Adipose tissue (tissue), 3 donors: ENCODE results near the gene CTRB1. TPM values are rescaled to one million over a fixed set of nuclear protein-coding genes. Genes with fewer than 3 reads are reported as not detected.

ENCODE experiments used
- H3K27ac ChIP-seq: one replicate; pipeline ENCODE4 v1.5.1; 2013; ENCODE audit warnings: low read depth, low read length
- WGBS, 3 donors: extraction: QIAGEN DNeasy Blood & Tissue Kit; methylation state at CpG; one replicate each; pipeline ENCODE4 v1.1.7; 2013; 5-methylcytosine and 5-hydroxymethylcytosine counted together
- polyA plus RNA-seq, 3 donors: library from polyadenylated mRNA; stranded (reverse); fragments of 200-250 nt; gene quantifications; one replicate each; pipeline ENCODE4 v1.2.3, GENCODE V29; 2013
- donor health status: healthy with polysubstance abuse.
- donor health status: Bipolar disorder and iron deficiency.
- donor health status: healthy.

Gene CTRB1
- over 10,000 TPM in 1 of 3 donors, 1 to 10 TPM in 2; 1.8 to 25,796 (median 9.4) TPM for polyA plus RNA-seq

- H3K27ac ChIP-seq = no peak within 1 kb of the TSS
- WGBS, 3 donors = 47 to 88% (median 86%) methylated on average over 17 to 19 of the region's 19 CpGs
Observed at GRCh38 chr16:75218256-75219076, at the start of gene CTRB1. CTRB1 (plus strand) TSS chr16:75218988; CDS start chr16:75219008, 20 bp downstream.

DNA sequence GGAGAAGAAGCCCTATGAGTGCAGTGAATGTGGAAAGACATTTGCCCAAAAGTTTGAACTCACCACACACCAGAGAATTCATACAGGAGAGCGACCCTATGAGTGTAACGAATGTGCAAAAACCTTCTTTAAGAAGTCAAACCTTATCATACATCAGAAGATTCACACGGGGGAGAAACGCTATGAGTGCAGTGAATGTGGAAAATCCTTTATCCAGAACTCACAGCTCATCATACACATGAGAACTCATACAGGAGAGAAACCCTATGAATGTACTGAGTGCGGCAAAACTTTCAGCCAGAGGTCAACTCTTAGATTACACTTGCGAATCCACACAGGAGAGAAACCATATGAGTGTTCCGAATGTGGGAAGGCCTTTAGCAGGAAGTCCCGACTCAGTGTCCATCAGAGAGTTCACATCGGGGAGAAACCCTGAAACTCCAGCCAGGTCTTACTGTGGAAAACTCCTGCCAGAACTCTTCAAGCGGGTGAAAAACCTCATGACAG is 48.8 kb upstream of the CTRB1 start:
- WGBS, 3 donors = 94 to 98% (median 97%) methylated on average over 10 of the region's 10 CpGs
- H3K27ac ChIP-seq = no peak overlapping the region

DNA sequence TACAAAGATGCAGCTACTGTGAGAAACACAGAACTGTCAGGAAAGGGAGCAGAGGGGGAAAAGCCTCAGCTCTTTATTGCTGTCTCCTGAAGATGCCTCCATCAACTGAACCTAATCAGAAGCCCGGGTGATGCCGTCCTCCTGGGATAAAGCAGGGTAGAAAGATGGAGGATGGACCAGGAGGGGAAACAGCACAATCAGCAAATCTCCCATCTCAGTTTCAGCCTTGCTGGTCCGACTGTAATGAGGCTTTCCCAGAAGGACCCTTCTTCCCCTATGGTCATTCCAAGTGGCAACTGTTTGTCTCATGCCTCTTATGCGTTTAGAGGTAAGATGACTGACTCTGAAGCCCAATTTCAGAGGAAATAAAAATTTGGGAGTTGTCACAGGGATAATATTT is 46.2 kb upstream of the CTRB1 start:
- no peak overlapping the region for H3K27ac ChIP-seq
- WGBS, 3 donors = 95 to 99% (median 96%) methylated on average over 4 of the region's 4 CpGs

DNA sequence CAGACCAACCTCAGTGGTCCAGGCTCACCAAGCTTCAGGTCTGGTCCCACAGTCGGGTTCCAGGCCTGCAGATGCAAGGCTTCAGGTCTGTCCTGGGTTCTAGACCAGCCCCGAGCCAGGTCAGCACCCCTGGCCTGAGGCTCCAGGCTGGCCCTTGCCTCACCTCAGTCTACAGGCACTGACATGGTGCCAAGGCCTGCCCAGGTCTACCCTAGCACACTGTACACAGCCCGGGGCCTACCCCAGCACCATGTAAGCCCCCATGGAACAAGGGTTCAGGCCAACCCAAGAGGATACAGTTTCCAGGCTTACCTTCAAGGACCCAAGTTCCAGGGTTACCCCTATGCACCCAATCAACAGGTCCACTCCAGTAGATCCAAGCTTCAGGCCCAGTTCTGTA is 43.7 kb upstream of the CTRB1 start:
- H3K27ac ChIP-seq = no peak overlapping the region
- WGBS, 3 donors = 93 to 100% (median 94%) methylated on average over 3 of the region's 3 CpGs

DNA sequence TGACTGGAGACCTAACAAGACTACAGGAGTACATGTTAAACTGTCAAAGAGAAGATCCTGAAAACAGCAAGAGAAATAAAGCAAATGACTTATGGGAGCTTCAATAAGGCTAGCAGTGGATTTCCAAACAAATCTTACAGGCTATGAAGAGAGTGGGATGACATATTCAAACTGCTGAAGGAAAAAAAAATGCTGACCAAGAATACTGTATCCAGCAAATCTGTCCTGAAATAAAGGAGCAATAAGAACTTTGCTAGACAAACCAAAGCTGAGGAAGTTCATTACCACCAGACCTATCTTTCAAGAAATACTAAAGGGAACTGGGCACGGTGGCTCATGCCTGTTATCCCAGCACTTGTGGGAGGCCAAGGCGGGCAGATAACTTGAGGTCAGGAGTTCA is 41.9 kb upstream of the CTRB1 start:
- 91 to 100% (median 92%) methylated on average over 2 of the region's 2 CpGs for WGBS, 3 donors
- no peak overlapping the region for H3K27ac ChIP-seq

GRCh38 chr16:75179208-75179607 is 39.6 kb upstream of the CTRB1 start:
- no peak overlapping the region for H3K27ac ChIP-seq
- 94 to 97% (median 94%) methylated on average over 6 of the region's 6 CpGs for WGBS, 3 donors

DNA sequence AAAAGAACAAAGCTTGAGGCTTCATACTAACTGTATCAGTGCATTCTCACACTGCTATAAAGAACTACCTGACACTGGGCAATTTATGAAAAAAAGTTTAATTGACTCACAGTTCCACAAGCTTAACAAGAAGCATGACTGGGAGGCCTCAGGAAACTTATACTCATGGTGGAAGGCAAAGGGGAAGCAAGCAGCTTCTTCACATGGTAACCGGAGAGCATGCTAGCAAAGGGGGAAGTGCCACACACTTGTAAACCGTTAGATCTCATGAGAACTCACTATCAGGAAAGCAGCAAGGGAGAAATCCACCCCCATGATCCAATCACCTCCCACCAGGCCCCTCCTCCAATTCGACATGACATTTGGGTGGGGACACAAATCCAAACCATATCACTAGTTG is 37.2 kb upstream of the CTRB1 start:
- H3K27ac ChIP-seq = no peak overlapping the region
- WGBS, 3 donors = 21 to 48% (median 27%) methylated on average over 3 of the region's 3 CpGs

DNA sequence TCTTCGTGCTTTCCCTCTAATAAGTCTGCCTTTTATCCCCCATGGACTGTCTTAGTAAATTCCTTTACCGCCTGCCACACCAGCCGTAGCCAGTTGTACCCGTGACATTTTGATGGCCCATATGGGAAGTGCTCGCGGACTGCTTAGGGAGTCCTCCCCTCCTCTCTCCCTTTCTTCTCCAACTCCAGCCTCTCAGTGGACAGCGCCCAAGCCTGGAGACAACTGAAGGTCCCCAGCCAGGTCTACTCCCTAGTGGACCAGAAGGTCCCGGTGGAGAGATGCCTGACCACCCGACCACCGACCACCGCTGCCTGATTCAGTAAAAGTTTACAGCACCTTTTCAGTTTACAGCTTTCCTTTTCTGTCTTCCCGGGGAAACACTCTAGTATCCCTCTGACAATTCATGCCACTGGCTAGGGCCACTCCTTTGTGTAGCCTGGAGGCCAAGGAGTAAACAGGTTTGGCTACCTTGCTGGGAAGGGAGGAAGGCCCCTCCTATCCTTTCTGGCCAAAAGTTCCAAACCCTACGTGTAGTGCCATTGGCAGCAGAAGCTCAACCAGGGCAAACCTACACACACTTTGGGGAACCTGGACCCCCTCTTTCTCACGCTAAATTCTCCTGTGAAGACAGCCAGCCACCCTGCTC is 29.8 kb upstream of the CTRB1 start:
- 80 to 89% (median 88%) methylated on average over 14 of the region's 14 CpGs for WGBS, 3 donors
- H3K27ac ChIP-seq = no peak overlapping the region

GRCh38 chr16:75189638-75190245 is 29.0 kb upstream of the CTRB1 start:
- no peak overlapping the region for H3K27ac ChIP-seq
- 79 to 89% (median 79%) methylated on average over 8 of the region's 8 CpGs for WGBS, 3 donors

DNA sequence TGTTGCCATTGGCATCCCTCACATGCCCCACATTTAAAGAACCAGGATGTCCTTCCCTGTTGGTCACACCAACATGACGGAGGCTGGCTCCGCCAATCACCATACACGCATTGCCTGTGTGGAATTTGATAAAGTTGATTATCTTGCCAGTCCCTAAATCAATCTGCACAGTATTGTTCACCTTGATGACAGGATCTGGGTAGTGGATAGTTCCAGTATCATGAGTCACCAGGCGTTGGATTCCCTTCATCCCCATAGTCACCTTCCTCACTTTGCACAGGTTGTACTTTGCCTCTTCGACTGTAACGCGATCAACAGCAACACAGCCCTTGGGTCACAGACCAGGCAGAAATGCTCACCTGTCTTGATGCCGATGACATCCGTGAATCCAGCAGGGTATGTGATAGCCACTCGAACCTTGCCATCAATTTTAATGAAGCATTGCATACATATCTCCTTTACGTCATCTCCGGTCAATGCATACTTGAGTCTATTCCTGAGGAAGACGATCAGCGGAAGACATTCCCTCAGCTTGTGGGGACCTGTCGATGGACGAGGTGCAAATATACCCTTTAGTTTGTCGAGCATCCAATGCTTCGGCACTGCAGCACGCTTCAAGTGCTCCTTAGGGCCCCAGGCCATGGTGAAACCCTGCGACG is 26.1 kb upstream of the CTRB1 start:
- 90 to 95% (median 92%) methylated on average over 21 of the region's 21 CpGs for WGBS, 3 donors
- H3K27ac ChIP-seq = no peak overlapping the region

GRCh38 chr16:75193265-75193650 is 25.5 kb upstream of the CTRB1 start:
- H3K27ac ChIP-seq = no peak overlapping the region
- WGBS, 3 donors = 91 to 97% (median 97%) methylated on average over 4 of the region's 4 CpGs

GRCh38 chr16:75193730-75194444 is 24.9 kb upstream of the CTRB1 start:
- no peak overlapping the region for H3K27ac ChIP-seq
- 84 to 87% (median 85%) methylated on average over 10 of the region's 10 CpGs for WGBS, 3 donors

- 81 to 84% (median 83%) methylated on average over 24 of the region's 24 CpGs for WGBS, 3 donors
- no peak overlapping the region for H3K27ac ChIP-seq
Observed at GRCh38 chr16:75195811-75196790, 22.7 kb upstream of the CTRB1 start.

- 61 to 70% (median 64%) methylated on average over 9 of the region's 9 CpGs for WGBS, 3 donors
- no peak overlapping the region for H3K27ac ChIP-seq
Observed at GRCh38 chr16:75196836-75197235, 22.0 kb upstream of the CTRB1 start.

GRCh38 chr16:75197522-75198134 is 21.2 kb upstream of the CTRB1 start:
- 45 to 47% (median 46%) methylated on average over 14 of the region's 14 CpGs for WGBS, 3 donors

GRCh38 chr16:75198135-75198600 is 20.6 kb upstream of the CTRB1 start:
- WGBS, 3 donors = 26 to 31% (median 28%) methylated on average over 18 of the region's 18 CpGs
- no peak overlapping the region for H3K27ac ChIP-seq

More at GRCh38 chr16:75197522-75198134, 21.2 kb upstream of the CTRB1 start:
- H3K27ac ChIP-seq = no peak overlapping the region
